GM12878 (cell line): ENCODE results near the gene ARID5B.

Experiments used
- BHLHE40 ChIP-seq, 2 experiments: fragments of 450-650 bp in 1 of 2; IDR thresholded peaks; 2 replicates each; pipeline ENCODE4 v1.6.1; 2011 to 2017; ENCODE audit warnings: low read depth in 2 of 2, borderline replicate concordance in 1 of 2, improper control_type of control experiment in 1 of 2, low read length in 1 of 2, mild to moderate bottlenecking in 1 of 2
- CBX5 ChIP-seq: sonication (generic); IDR thresholded peaks from 2 replicates; pipeline ENCODE4 v1.6.1; 2016; ENCODE audit warnings: low read depth, moderate library complexity, mild to moderate bottlenecking, inconsistent platforms
- EGR1 ChIP-seq, 2 experiments: IDR thresholded peaks; 1 replicate in 1 of 2; 2 replicates in 1 of 2; pipeline ENCODE4 v1.6.1; 2011 to 2012; ENCODE audit warnings: low read depth in 2 of 2, low read length in 2 of 2, borderline replicate concordance in 1 of 2, mild to moderate bottlenecking in 1 of 2, moderate library complexity in 1 of 2
- TF ChIP-seq, protein P1 (sequence below), 3 experiments: IDR thresholded peaks in 2 of 3; conservative IDR thresholded peaks in 1 of 3; 2 replicates each; pipeline ENCODE4 v1.5.1; 2011; ENCODE audit warnings: low read depth in 3 of 3, low read length in 3 of 3, mild to moderate bottlenecking in 3 of 3, control low read depth in 2 of 3, moderate library complexity in 2 of 3, inconsistent platforms in 1 of 3, mixed read lengths in 1 of 3; ENCODE audit not compliant: control insufficient read depth in 2 of 3, insufficient read depth in 1 of 3; ENCODE audit errors: extremely low read depth in 1 of 3

DNA sequence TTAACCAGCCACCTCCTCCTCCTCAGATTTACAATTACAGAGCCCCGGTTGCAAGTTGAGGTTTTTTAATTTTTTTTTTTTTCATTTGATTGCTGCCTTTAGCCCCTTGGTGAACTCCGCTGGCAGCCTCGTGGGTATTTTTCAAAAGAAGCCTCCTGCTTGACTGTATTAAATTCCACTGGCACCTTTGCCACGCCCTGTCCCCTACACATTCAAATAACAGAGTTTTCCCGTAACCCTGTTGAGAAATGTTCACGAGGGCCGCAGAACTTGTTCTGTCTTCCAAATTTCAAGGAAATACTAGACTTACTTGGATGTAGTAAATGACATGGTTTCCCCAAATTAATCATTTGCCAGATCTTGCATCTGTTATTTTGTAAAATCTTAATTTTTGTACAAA lies 167.0 kb downstream of the ARID5B start:
- TF ChIP-seq EGR1 (IDR thresholded peaks at IDR 0.05; ENCODE audit: borderline replicate concordance in 1 of 2, low read depth in 2 of 2, low read length in 2 of 2) (no peak), BHLHE40 (IDR thresholded peaks at IDR 0.05; ENCODE audit: borderline replicate concordance in 1 of 2, low read depth in 2 of 2, low read length in 1 of 2) (no peak), CBX5 (no peak)
- TF ChIP-seq, protein P1, sequence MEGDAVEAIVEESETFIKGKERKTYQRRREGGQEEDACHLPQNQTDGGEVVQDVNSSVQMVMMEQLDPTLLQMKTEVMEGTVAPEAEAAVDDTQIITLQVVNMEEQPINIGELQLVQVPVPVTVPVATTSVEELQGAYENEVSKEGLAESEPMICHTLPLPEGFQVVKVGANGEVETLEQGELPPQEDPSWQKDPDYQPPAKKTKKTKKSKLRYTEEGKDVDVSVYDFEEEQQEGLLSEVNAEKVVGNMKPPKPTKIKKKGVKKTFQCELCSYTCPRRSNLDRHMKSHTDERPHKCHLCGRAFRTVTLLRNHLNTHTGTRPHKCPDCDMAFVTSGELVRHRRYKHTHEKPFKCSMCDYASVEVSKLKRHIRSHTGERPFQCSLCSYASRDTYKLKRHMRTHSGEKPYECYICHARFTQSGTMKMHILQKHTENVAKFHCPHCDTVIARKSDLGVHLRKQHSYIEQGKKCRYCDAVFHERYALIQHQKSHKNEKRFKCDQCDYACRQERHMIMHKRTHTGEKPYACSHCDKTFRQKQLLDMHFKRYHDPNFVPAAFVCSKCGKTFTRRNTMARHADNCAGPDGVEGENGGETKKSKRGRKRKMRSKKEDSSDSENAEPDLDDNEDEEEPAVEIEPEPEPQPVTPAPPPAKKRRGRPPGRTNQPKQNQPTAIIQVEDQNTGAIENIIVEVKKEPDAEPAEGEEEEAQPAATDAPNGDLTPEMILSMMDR (IDR thresholded peaks at IDR 0.05 in 2 of 3, conservative IDR thresholded peaks at IDR 0.05 in 1 of 3; ENCODE audit: control insufficient read depth in 2 of 3, extremely low read depth in 1 of 3, insufficient read depth in 1 of 3, low read depth in 3 of 3, low read length in 3 of 3): no peak
